HL-60/S4 treated with retinoic acid at 250 ng/mL for 4 days and 3 days (cell line): ENCODE data around the gene NEMP1.

Source experiments
- in situ Hi-C: fragments of 300-500 bp; cut with MboI; formaldehyde crosslinking; loops from 2 replicates; pipeline ENCODE4 v1.7.0; 2022; ENCODE audit warnings: low sequenced_read_pairs

The NEMP1 gene, protein sequence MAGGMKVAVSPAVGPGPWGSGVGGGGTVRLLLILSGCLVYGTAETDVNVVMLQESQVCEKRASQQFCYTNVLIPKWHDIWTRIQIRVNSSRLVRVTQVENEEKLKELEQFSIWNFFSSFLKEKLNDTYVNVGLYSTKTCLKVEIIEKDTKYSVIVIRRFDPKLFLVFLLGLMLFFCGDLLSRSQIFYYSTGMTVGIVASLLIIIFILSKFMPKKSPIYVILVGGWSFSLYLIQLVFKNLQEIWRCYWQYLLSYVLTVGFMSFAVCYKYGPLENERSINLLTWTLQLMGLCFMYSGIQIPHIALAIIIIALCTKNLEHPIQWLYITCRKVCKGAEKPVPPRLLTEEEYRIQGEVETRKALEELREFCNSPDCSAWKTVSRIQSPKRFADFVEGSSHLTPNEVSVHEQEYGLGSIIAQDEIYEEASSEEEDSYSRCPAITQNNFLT

DNA sequence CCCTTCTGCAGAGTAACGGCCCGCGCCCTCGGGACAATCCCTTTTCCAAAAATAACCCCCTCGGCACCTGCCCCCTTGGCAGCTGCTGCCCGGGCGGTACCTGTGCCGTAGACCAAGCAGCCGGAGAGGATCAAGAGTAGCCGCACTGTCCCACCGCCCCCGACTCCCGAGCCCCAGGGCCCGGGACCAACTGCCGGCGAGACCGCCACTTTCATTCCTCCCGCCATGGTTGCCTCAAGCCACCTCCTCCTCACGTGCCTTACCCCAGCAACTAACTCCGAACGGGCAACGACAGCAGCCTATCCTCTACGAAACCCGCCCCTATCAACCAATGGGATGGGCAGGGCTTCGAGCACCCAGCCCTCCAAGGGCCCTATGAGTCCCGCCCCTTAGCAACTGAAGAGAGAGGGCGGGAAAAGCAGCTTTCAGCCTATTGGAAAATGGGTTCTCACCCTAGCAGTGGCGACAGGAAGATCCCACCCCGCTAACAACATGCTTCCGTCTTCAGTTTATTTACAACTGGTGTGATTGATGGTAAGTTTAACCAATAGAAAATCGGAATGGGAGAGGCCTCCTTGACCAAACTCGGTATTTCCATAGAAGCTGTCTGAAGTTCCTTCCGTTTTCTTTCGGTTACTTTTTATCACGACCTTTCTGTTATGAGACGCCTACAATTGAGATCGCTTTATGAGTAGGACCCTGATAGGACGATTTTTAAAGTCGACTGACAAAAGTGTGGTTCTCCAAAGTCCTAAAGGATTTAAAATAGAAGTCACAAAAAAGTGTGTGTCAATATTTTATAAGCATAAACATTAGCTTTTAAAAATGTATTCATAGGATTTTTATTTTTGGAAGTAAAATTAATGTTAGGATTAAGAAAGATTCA lies at the start of gene NEMP1:
Gene NEMP1 (minus strand): TSS at position 273 of the 886 bp plus-strand sequence. CDS start 46 bp downstream, at position 227.
- in situ Hi-C loops, result no loop called here

DNA sequence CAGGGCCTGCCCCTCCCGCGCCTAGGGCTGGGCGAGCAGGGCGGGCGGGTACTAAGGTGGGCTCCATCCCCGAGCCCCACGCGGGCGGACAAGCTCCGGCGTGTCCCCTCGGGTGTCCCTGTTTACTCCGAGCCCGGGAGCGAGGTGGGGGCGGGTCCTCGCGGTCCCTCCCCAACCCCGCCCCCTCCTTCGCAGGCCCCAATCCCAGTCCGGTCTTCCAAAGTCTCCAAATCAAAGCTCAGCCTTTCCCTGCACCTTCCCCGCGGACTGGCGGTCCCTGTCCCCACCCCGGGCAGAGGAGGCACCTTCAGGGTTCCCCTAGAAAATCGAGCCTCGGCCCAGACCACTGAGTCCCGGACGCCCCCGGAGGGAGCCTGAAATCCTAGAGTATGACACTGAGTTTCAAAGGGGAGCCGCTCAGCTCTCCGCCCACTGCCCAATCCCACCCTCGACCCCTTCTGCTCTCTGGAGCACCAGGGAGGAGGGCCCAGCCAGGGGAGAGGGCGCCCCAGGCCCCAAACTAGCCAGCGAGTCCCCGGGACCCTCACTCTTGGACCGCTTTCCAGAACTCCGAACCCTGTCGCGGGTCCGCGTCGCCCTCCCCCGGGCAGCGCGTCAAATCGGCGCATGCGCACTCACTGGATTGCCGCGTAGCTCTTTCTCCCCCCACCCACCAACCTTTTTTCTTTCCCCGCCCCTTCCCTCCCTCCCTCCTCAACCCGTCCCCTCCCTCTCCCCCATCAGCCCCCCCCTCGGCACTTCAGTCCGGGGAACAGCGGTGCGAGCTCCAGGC lies 49.3 kb upstream of the NEMP1 start, which contains the start of gene LRP1:
Gene LRP1 (plus strand): TSS at position 758 of the 793 bp plus-strand sequence. CDS start 482 bp downstream, outside the sequence.
- in situ Hi-C loops, result no loop called here

DNA sequence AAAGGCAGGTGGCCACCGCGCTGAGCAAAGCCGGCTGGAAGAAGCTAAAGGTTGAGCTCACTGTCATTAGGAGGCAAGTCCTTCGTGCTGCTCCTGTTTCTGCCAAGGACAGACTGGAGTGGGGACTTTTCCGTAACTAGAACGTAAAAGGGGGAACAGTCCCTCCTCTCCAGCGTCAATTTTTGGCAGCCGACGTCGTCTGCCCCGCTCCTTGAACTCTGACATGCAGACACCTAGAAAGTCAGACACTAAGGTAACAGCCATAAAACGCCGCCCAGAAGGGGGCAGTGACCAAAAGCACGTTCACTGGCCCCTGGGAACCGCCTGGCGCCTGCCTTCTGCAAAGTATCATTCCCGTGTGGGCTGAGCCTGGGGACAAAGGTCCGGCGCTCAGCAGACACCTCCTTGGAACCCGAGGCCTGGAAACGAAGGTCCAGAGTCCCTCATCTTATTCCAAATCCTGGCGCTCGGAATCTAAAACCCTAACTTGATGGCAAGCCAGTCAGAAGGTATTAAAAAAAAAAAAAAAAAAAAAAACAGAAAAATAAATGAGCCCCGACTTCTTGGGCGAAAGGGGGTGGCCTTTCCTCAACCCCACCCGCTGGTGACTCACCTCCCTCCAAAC lies 48.6 kb upstream of the NEMP1 start:
- in situ Hi-C loops, result no loop called here

DNA sequence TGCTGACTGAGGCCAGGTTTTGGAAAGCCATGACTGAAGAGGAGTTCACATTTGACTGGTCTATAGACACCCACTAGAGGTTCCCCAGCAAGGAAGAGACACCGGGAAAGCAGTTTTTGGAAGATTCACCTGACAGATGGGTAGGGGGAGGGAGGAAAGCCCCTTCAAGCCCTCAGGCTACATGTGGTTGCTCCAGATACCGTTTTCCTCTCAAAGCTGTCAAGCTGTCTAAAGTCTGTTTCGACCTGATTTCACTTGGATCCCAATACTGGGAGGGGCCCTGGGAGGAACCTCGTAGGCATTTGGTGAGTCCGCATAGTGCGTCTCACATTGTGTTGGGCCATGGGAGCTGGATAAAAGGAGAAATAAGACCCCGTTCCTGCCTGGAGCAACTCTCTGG lies 48.0 kb upstream of the NEMP1 start:
- in situ Hi-C loops, result no loop called here

DNA sequence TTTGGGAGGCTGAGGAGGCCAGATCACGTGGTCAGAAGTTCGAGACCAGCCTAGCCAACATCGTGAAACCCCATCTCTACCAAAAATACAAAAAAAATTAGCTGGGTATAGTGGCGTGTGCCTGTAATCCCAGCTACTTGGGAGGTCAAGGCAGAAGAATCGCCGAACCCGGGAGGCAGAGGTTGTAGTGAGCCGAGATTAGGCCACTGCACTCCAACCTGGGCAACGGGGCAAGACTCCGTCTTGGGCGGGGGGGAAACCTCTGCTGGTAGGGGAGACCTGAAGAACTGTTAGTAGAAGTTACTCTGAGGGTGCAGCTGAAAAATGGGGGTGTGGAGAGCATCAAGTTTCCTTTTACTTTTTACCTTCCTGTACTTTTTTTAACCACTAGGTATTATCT lies 47.5 kb upstream of the NEMP1 start:
- in situ Hi-C loops, result no loop called here

DNA sequence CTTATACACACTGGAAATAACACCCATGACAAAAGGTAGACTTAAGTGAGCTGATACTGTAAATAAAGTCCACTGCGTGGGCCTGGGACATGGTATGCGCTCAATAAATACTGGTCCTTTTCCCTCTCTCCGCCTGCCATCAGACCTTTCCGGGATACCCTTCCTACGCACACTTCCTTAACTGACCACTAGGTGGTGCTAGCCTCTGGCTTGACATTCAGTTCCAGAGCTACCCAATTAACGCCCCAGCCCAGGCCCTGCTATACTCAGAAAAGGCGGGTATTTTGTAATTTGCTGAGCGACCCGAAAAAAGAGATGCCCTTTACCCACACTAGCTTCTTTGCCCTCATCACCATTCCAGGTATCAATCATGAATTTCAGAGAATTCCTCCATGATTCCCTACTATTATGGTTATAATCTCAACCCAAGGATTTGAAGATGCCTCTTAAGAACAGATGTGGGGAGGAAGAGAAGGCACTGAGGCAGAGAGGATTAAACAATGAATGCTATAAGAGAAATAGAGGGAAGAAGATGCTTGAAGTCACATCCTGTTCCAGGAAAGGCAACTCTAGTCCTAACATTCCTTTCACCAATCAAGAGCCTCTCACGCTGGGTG lies 45.8 kb upstream of the NEMP1 start:
- in situ Hi-C loops, result loop anchor here (5.0 kb wide), 1 partner anchor 53 kb away; no protein-coding TSS in a partner anchor

DNA sequence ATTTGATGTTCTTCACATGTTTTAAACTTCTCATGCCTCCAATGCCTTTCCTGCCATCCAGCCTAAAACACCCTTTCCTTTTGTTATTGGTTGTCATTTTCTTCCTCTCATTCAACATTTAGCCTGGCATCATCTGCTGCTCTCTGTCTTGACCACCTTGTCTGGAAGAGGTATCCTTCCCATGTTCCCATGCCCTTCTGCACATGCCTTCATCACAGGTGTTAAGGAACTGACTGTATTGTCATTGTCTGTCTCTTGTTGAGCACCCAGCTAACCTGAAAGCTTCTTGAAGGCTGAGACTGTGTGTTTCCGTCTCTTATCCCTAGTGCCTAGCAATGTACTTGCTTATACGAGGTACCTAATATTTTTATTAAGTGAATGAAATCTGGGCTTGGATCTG lies 45.2 kb upstream of the NEMP1 start:
- in situ Hi-C loops, result loop anchor here (5.0 kb wide), 1 partner anchor 53 kb away; no protein-coding TSS in a partner anchor

DNA sequence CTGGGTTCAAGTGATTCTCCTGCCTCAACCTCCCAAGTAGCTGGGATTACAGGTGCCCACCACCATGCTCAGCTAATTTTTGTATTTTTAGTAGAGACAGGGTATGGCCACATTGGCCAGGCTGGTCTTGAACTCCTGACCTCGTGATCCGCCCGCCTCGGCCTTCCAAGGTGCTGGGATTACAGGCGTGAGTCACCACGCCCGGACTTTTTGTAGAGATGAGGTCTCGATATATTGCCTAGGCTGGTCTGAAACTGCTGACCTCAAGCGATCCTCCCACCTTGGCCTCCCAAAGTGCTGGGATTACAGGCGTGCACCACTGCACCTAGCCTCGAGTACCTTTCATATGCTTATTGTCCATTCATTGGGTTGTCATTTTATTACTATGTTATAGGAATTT lies 42.1 kb upstream of the NEMP1 start:
- in situ Hi-C loops, result loop anchor here (5.0 kb wide), 1 partner anchor 57 kb away; no protein-coding TSS in a partner anchor

DNA sequence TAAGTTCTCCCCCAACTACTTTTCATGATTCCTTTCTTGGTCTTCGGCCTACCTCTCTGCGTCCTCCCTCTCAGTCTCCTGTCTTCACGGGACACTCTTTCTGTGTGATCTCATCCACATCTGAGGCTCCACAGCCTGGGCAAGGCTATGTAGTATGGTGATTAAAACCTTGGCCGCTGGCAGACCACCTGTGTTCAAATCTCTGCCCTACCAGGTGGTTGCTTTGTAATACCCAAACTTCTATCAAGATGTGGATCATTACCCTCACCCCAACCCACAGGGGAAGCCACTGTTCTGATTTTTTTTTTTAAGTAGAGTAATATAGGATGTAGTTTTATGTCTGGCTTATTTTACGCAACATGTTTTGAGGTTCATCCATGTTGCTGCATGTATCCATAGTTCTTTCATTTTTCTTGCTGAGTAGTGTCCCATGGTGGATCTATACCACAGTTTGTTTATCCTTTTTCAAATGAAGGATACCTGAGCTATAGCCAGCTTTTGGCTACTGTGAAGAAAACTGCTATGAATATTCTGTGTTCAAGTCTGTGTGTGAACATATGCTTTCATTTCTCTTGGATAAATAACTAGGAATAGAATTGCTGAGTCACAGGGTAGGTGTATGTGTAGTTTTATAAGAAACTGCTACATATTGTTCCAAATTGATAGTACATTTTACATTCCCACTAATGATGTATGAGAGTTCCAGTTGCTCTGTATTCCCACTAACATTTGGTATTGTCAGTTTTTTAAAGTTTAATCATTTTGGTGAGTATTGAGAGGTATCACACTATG lies 40.9 kb upstream of the NEMP1 start:
- in situ Hi-C loops, result loop anchor here (5.0 kb wide), 1 partner anchor 58 kb away; no protein-coding TSS in a partner anchor

DNA sequence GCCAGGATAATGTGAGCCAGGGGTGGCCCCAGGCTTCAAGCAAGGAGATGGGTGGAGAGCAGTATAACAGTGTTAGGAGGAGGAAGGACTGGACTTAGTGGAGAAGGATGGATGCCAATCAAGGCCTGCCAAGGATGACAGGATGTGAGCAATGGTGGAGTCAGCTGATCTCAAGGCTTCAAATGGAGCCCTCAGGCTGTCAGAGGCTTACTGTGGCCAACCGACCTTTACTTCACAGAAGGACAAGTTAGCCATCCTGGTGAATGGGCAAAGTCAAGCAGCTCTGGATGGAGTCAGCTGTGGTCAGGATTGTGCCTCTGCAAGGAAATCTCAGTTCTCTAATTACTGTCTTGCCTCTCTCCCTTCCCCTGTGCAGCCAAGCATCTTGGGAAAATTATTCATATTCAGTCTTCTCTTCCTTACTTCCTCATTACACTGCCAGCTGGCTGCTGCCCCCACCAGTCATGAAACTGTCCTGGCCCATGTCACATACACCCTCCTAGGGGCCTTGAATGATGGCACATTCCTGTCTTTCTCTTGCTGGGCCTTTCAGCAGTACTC lies 40.2 kb upstream of the NEMP1 start:
- in situ Hi-C loops, result no loop called here

DNA sequence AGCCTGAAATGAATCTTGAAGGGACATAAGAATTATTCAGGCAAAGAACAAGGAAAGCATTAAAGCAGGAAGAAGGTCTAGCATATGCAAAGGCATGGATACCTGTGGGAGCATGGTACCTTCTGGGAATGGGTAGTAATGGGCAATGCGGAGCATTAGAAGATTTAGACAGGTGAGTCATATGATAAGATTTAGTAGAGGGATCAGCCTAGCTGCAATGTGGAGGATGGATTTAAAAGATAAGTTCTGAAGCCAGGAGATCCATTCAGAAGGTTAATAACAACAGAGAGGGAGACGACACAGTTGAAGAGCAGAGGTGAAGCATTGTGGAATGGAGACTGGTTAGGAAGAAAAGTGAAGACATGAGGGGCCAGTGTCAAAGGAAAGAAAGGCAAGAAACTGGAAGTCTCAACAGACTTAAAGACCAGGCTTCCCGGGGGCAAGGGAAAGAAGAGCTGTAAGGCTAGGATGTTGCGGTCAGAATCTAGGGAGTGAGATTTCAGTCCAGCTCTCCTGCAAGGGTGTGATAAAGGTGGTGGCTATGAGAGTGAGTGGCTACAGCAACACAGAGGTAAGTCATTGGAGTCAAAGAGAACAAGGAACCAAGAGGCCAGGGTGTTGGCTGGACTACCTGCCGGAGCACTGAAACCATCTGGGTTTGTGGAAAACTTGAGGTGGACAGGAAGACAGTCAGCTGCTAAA lies 38.1 kb upstream of the NEMP1 start:
- in situ Hi-C loops, result no loop called here

DNA sequence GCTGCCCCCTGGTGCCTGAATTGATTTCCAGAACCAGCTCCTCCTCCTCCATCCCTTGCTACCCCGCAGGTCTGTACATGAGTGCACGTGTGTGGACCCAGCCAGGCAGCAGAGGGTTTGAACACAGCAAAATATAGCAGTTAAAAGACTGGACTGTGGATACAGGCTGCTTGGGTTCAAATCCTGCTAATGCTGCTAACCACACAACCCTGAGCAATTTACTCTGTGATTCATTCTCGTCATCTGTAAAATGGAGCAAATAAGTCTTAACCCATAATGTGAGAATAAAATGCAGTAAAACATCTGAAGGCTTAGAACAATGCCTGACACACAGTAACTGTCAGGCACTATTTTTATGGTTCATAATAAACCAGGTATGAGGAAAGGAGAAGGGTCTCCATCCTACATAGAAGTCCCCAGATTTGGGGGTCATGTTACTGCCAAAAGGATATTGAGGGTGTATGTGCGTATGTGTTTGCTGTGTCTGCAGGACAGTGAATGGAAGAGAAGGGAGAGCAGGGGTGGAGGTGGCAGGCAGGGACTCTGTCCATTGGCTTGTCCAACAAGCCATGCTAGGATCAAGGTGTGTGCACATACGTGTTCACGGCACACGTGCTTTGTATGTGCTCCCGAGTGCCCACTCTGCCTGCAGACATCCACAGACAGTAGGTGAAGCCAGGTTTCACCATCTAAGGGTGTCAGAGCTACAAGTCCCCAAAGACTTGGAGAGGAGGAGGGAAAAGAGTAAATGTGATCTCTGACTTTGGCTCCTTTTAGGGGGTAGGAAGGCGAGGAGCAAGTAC lies 34.1 kb upstream of the NEMP1 start:
- in situ Hi-C loops, result no loop called here

DNA sequence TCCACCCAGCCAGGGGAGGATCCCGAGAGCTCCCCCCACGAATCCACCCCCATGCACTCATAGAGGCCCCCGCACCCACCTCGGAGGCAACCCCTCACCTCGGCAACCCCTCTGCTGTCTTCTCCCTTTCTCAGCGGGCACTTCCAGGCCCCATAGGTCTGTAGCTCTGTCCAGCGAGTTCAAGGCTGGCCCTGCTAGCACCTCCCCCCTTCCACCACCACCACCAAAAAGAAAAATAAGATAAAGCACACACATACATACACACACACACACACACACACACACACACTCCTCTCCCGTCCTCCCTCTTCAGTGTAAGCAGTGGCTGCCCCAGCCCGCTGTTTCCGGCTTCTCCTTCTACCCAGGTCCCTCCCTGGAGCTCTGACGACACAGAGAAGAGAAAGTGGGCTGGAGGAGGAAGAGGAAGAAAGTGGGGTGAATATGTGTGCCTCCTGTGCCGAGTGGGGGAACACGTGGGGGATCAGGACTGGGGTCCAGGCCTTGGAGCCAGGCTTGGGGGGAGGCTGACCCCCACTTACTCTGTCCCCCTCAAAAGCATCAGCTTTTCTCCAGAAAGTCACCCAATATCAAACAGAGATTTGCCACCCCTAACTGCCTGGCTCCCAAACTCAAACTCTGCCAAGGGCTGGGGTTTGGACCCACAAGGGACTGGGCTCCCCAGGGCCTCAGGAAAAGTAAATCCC lies 32.6 kb upstream of the NEMP1 start, which contains the start of gene STAT6:
Gene STAT6 (minus strand): TSS at position 332 of the 704 bp plus-strand sequence. CDS start 3,084 bp downstream, outside the sequence.
- in situ Hi-C loops, result no loop called here

DNA sequence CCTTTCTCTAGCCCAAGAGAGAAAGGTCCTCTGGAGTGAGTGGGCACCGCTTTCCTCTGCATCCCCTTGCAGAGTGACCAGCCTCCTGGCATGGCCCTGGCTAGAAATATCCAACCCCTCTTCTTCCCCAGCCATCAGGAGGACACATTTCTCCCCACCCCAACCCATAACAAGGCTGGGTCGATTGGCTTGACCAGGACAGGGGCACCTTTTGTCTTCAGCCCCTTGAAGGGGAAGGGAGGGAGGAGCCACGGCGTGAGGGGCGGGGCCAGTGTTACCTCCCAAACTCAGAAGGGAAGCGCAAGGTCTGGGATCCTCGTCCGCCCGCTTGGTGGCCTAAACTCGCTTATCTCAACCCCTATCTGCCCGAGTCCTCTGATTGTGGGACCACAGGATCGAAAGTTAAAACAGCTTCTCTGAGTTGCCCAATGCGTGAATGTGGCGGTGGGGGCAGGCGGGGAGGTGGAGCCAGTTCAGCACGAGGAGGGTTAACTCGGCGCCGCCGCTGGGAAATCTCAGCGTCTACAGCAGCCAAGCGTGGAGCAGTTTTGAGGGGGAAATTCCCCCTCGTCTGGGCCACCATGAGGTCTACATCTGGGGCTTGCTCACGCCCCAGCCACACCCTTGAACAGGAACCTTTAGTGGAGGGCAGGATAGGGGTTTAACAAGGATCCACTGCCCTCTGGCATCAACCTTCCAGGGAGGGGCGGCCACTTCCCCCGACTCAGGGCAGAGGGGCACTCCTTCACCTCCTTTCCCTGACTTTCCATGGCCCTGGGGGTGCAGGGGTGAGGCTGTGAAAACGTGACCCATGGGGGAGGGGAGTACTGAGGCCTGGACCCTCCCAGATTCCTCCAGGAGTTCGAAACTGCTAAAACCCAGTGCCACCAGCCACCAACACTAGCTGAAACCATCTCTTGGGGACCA lies 31.8 kb upstream of the NEMP1 start:
- in situ Hi-C loops, result no loop called here
